Measurements from ENCODE around the gene MAPK1. TPM values are rescaled to one million over a fixed set of nuclear protein-coding genes. Genes with fewer than 3 reads are reported as not detected.

Gene MAPK1
- total and polyA plus RNA-seq, 9 of the 15 experiments (the other 6 are each of a cell fraction or from before 2014, with no cell fraction given): 46.3 to 575 (median 283) TPM

- peak overlapping the region in 1 of 2 experiments; percentile 39; a peak in 1 of 4 replicates for H3K9ac ChIP-seq (ENCODE audit: insufficient read depth in 1 of 2, low read depth in 2 of 2, low read length in 2 of 2)
- peaks cover 5% of the 10 kb centered on the region for H4K20me1 ChIP-seq (replicated peaks; ENCODE audit: control insufficient read depth, insufficient read depth, low read length)
- H3K9me1 ChIP-seq (ENCODE audit: control insufficient read depth, insufficient read depth, low read length): peaks cover 5% of the 10 kb centered on the region
- BruUV-seq (replicated peaks): no TSS peak
- H3K27me3 ChIP-seq (ENCODE audit: control insufficient read depth in 2 of 2, insufficient read depth in 2 of 2, low read length in 2 of 2): no peaks in the 10 kb centered on the region
- H3K4me1 ChIP-seq (replicated peaks in 1 of 2; ENCODE audit: control insufficient read depth in 2 of 2, insufficient read depth in 2 of 2, low read length in 2 of 2): peaks cover 0 to 12% of the 10 kb centered on the region in 2 experiments; a peak in 2 of 5 replicates
- peak overlapping the region; percentile 7; the same call in 2 of the 3 replicates for H3K27ac ChIP-seq (ENCODE audit: extremely low read depth, low read depth, low read length)
- in situ Hi-C loops (cut with MboI) (no loop called here), intact Hi-C loops (cut with micrococcal nuclease) (loop anchor here (5.0 kb wide), 2 partner anchors 67 to 88 kb away; partner anchors contain the start of gene MAPK1)
- H3K36me3 ChIP-seq (ENCODE audit: control insufficient read depth, insufficient read depth, low read length): peaks cover 70% of the 10 kb centered on the region
- no peak overlapping the region for H3K4me3 ChIP-seq
- peak; percentile 61 for ATAC-seq
- H3K79me2 ChIP-seq (ENCODE audit: control insufficient read depth, insufficient read depth, low read length): 0 out of 3 replicates have a peak, but pooled peaks cover 2% of the 10 kb centered on the region
- H3K4me2 ChIP-seq (ENCODE audit: insufficient read depth, low read length): no peak overlapping the region
- DNase-seq (ENCODE audit: extremely low read depth in 1 of 4, low spot score in 3 of 4): peak; percentile 84 to 90 (median 88)
- ChIA-PET POLR2A (interaction anchor here (0.8 to 4.7 kb wide), 10 partner anchors 11 to 169 kb away, joined by 3 to 63 read pairs (median 6); partner anchors contain the start of gene YPEL1), CTCF (ENCODE audit: low intra/inter-chr PET ratio) (interaction anchor here (1.6 to 1.8 kb wide), 2 partner anchors 66 to 159 kb away, joined by 4 to 10 read pairs; no protein-coding TSS in a partner anchor)
- H3K9me3 ChIP-seq (replicated peaks; ENCODE audit: control insufficient read depth, insufficient read depth, low read depth, low read length): no peaks in the 10 kb centered on the region
- 67% methylated on average over 4 of the region's 4 CpGs for WGBS (ENCODE audit: insufficient coverage, low coverage, missing lambda C conversion rate)
- no peak overlapping the region for H2AFZ ChIP-seq (ENCODE audit: low read depth, low read length)
- peak; percentile 84 for FAIRE-seq
- no peak for TF ChIP-seq FOXJ3 (CRISPR knock-in tag; IDR thresholded peaks at IDR 0.05)
- TF ChIP-seq CREB1 (IDR thresholded peaks at IDR 0.05): 0 out of 2 replicates have a peak, but pooled peaks have one; percentile 9
- TF ChIP-seq CREB1 (CRISPR knock-in tag; IDR thresholded peaks at IDR 0.05): no peak
- TF ChIP-seq ZHX1 (conservative IDR thresholded peaks at IDR 0.05; ENCODE audit: low read length): no peak
- peak; percentile 48; the same call in 1 of the 2 replicates for TF ChIP-seq MBD1 (CRISPR knock-in tag; IDR thresholded peaks at IDR 0.05)
- TF ChIP-seq DLX4 (CRISPR knock-in tag; IDR thresholded peaks at IDR 0.05): no peak
- TF ChIP-seq NR4A1 (CRISPR knock-in tag; IDR thresholded peaks at IDR 0.05): no peak
- no peak for TF ChIP-seq NR4A1 (tag; IDR thresholded peaks at IDR 0.05)
- TF ChIP-seq ASH1L (IDR thresholded peaks at IDR 0.05; ENCODE audit: borderline replicate concordance, low read depth, partially characterized antibody): no peak
- TF ChIP-seq ZNF583 (CRISPR knock-in tag; IDR thresholded peaks at IDR 0.05): no peak
- TF ChIP-seq CGGBP1 (CRISPR knock-in tag; IDR thresholded peaks at IDR 0.05): no peak
- TF ChIP-seq VEZF1 (CRISPR knock-in tag; IDR thresholded peaks at IDR 0.05): peak; percentile 43; the same call in 1 of the 2 replicates
- no peak for TF ChIP-seq KLF13 (tag; IDR thresholded peaks at IDR 0.05; ENCODE audit: borderline replicate concordance, low read depth)
- no peak for TF ChIP-seq ZKSCAN1 (IDR thresholded peaks at IDR 0.05; ENCODE audit: low read depth, low read length)
- TF ChIP-seq ZC3H11A (IDR thresholded peaks at IDR 0.05; ENCODE audit: low read depth, low read length): 0 out of 2 replicates have a peak, but pooled peaks have one; percentile 16
These were observed 88.6 kb downstream of the MAPK1 start for GRCh38 chr22:21778705-21779363.
